CD4-positive, alpha-beta T cell treated with Interleukin-1 beta for 1 hour (primary cell): ENCODE data around the gene CHST3.

ENCODE experiments used
- DNase-seq, 2 donors: peaks; one replicate each; pipeline ENCODE4 v3.0.0-alpha.2; 2020 to 2022

CHST3 gene

DNA sequence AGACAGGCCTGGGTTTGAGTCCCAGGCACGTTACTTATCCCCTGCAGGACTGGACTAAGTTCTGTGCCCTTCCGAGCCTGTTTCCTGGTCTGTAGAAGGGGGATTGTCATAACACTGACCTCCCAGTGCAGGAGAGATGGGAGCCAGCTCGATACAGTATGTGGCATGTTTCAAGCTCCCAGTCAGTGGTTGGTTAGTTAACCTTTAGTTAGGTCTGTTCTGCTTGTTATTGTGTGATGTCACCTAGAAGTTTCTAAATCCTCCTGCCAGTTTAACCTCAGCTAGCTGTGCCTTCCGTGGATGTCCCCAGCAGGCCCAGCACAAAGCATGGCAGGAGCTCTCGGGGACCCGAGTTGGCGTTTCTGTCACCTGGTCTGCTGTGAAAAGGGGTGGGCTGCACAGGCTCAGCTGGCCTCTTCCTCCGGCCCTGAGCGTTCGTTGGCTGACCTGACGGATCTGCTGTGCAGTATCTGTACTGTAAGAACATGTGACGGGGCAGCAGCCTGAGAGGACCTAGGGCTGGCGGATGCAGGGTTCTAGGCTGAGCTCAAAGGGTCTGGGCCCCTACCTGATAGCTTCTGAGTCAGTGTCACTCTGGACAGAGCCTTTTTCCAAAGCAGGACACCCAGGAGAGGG is 71.2 kb downstream of the CHST3 start:
- DNase-seq: no peak

DNA sequence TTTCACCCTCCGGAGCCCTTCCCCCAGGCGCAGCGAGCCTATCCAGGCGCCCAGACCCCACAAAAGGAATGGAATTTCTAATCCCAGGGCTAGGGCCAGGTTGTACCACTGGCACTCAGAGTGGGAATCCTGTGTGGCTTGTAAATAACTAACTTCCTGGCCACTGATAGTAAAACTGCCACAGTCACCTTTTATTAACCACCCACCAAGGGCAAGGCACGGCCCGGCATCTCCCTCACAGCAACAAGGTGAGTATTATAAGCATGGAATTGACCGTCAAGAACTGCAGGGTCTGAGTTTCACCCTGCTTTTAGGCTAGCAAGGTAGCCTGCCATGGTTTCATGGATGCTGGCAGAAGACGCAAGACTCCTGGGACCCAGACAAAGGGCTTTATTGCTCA is 73.1 kb downstream of the CHST3 start:
- DNase-seq: no peak

DNA sequence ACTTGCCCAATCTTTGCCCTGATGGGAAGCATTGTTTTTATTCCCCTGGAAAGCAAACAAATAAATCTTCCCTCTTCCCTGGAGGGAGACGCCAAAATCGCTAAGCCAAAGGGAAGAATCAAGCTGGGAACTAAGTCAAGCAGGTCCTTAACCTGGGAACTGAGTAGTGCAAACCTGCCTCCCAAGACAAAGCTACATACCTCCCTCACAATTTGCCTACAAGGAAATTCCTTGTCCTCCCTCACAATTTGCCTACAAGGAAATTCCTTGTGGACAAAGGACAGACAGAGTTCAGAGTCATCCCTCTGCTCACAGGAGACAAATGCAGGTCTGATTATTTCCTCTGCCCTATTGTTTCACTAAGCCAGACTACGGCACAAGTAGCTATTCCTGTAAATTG is 73.6 kb downstream of the CHST3 start:
- DNase-seq: no peak

DNA sequence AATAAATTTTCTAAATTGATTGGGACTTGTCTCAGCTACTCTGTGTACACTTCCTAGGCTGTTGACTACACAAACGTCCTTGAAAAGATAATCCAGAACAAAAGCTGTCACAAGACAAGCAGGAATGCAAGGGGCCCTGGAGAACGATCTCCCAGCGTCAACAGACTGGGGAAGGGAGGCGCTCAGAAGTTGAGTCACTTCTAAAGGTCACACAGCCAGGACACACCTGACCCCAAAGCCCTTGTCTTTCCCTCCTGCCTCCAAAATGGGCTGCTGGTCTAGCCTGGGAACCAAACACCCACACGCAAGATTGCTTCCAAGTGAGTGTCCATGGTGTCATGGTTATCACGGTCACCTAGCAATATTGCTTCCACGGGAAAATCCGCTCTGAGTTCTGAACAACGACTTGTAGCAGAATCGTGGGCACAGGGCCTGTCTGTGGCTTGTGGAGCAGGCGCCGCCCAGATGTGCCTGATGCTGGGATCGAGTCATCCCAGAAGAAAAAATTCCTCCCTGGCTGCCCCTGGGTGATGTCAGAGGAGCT is 74.3 kb downstream of the CHST3 start:
- no peak for DNase-seq

DNA sequence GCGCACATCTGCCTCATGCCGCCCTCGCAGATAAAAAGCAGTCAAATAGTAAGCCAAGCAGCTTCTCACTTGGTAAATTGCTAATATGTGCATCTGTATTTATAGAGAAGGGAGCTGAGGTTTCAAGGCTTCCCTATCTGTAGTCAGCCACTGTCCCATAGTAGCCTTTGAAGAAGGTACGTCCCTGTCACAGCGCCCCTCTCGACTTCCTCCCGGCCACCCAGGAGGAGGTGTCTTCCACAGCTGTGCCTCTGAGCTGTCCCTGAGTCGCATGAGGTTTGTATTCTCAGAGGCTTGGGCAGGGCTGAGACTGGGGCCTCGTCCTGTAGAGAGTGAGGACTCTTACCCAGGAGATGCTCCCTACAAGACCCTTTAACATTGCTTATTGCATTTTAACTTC is 75.2 kb downstream of the CHST3 start:
- no peak for DNase-seq

DNA sequence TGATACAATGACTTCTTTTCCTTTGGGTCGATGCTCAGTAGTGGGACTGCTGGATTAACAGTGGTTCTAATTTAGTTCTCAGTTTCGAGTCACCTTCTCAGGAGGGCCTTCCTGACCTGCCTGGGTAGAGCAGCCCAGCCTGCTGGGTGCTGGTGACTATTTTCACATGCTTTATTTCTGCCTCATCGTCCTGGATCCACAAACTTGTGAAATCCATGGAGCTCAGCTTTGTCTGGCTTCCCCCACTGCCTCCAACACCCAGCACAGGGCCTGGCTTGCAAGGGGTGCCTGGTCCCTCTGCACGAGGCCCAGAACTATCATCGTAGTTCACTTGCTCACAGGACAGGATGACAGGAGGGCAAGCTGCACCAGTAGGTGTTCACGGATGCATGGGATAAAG is 77.3 kb downstream of the CHST3 start:
- no peak for DNase-seq

DNA sequence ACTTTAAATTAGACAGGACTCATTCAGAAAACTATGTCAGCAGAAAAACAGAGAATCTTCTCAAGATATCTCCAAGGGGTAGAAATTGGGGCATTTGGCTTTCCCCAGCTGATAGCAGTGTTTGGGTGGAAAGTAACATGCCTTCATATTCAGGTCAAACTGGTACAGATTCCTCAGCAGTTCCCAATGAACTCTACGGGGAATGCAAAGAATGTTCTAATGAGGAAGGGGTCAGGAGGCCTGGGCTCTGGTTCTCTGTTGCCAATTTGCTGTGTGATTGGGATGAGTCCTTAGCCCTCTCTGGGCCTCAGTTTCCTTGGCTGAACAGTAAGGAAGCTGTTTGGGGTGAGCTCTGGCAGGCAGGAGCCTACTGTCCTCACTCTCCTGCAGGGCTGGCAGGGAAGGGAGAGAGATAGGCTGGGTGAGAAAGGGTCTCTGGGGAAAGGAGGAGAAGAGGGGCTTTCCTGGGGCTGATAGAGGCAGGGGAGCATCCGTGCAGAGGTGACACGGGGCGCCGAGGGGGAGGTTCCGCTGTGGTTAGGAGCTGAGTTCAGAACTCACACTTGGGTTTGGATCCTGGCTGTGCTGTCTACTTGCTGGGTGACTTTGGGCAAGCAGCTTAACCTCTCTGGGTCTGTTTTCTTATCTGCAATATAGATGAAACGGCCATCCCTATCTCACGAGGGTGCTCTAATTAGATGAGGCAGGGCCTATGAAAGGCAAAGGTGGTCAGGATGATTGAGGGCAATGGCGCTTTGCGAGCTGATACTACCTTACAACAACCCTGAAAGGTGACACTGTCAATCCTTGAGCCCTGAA is 79.0 kb downstream of the CHST3 start:
- DNase-seq: no peak

DNA sequence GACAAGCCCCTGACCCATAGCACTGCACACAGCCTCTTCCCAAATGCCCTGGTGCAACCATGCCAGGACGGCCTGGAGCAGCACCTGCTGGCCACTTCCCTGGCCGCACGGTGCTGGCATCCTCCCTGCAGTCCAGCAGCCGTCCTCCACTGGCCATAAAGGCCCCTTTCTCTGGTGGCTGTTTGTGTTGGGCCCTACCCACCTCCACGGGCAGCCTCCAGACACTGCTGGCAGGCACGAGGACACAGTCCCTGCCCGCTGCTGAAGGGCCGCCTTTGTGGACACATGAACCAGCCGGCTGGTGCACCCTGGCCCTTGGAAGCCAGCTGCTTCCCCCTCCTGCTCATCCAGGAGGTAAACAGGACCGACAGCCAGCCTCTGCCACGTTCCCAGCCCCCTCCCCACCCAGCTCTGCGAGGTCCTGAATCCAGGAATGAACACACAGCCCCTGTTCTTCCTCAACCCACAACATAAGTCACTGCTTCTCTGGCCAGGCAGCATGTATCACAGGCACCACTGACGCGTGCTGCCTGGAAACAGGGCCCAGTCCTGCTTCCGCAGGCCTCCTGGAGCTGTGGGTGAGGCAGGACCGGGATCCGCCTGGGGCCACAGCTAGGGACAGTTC is 80.3 kb downstream of the CHST3 start:
- DNase-seq: no peak

DNA sequence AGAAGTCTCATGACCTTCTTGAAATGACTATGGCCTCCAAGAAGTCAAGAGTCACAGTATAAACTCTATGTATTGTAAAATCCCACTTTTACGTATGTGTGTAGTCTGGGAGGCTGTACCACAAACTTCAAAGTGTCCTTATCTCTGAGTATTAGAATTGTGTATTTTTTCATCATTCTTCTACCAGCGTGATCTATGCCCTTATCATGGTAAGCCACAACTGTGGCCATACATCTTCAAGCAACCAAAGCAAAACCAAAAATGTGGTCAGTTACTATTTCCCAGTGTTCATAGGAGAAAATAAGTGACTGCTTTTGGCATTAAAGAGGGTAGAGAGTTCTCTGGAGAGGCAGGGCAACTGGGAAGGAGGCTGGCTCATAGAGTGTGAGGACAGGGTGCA is 81.4 kb downstream of the CHST3 start:
- DNase-seq: no peak

DNA sequence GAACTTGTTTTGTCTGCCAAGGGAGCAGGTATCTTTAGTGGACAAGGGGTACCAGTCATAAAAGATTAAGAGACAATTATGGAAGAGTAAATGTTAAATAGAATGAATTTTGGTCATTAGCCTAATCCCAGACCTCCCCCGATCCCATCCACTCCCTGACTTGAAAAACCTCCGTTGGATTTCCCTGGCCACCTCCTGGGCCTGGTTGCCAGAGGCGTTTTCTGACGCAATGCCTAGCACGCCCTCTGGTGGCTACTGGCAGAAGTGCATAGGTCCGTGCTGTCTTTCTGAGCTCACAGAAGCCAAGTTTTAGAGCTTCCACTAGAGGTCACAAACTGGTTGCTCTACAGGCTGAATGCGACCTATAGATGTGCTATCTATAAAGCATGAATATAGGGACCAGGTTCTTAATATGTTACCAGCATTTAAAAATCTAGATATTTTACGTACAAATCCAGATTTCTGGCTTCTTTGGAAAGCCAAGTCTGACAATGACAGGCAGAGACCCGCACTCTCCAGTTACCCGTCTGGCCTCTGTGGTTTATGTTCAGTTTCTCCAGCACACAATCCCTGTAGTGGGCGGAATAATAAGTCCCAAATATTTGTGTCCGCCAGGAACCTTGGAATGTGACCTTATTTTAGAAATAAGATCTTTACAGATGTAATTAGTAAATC is 84.4 kb downstream of the CHST3 start:
- peak; percentile 86 to 89 for DNase-seq

DNA sequence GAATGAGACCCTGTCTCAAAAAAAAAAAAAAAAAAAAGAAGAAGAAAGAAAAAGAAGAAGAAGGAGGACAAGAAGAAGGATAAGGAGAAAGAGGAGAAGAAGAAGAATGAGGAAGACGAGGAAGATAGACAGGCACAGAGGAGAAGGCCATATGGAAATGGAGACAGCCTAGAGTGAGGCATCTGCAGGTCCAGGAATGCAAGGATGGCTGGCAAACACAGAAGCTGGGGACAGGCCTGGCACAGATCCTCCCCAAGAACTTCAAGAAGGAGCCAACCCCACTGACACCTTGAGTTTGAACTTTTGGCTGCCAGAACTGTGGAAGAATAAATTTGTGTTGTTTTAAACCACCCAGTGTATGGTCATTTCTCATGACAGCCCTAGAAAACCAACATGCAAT is 85.3 kb downstream of the CHST3 start:
- no peak for DNase-seq

DNA sequence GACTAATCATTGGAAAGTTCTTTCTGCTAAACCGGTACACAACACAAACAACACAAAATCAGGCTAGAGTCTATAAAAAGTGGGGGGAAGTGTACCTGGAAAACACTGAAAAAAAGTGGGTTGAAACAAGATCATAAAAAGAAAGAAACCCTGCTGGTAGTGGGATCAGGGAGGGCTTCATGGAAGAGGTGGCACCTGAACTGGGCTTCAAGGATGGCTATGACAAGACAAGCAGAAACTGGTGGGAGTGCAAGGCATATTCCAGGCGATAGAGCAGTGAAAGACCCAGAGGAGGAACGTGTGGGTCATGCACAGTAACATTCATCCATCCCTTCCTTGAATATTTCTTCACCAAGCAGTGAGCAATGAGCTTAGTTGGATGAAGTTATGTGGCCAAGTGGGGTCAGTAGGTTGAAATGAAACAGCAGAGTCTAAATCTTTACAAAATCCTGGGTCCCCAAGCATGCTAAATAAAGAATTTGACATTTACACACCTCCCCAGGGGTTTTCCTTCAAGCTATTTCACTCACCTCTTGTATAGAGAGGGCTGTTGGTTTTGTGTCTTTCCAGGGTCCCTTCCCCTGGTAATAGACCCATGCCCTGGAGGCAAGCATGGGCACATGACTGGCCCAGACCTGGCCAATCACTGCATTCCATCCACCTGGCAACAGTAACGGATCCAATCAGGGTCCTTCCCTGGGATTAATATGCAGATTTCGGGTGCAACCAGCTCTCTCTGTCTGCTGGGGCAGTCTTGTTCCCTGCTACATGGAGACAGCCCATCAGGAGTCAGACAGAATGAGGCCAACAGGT is 86.0 kb downstream of the CHST3 start:
- no peak for DNase-seq

DNA sequence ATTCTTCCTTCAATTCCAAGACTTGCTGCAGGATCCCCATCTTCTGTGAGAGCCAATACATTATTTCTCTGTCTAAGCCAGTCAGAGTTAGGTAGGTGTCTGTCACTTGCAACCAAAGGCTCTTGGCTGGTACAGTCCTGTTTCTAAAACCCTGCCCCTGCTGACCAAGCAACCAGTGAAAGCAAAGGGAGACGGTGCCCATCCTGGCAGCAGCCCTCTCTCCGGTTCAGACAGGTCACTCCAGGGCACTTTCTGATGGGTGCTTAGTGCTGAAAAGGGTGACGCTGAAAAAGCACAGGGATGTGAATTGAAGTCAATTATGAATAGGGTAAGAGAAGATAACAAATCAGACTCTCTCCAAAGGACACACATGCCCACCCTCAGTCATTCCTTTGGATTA is 86.7 kb downstream of the CHST3 start:
- DNase-seq: no peak

DNA sequence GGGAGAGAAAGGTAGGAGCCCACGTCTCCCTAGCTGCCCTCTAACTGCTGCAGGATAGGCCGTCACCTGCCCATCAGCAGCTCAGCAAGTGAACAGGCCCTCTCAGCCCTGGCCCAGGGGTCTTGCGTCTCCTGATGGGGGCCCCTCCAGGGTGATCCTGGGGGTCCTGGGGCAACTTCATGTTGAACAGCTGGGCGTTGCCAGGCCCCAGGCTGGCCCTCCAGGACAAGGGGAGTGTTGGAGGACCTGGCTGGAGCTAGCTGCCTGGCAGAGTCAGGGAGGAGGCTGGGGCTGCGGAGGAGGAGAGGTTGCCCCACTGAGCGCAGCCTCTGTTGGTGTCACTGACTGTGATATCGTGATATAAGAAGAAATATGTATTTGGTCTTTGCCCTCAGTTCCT is 89.5 kb downstream of the CHST3 start:
- no peak for DNase-seq

DNA sequence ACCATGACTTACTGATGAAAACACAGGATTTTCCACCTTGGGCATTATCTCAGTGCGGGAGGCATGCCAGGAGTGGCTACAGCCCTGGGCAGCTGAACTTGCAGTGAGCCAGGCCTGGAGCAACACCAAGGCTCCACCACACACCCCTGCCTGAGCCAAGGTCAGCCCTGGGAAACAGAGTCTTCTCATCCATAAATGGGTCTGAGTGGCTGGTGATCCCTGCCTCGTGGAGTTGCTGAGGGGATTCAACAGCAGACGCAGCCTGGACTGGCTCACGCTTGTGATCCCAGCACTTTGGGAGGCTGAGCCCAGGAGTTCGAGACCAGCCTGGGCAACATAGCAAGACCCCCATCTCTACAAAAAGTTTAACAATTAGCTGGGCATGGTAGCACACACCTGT is 91.9 kb downstream of the CHST3 start:
- DNase-seq: no peak

DNA sequence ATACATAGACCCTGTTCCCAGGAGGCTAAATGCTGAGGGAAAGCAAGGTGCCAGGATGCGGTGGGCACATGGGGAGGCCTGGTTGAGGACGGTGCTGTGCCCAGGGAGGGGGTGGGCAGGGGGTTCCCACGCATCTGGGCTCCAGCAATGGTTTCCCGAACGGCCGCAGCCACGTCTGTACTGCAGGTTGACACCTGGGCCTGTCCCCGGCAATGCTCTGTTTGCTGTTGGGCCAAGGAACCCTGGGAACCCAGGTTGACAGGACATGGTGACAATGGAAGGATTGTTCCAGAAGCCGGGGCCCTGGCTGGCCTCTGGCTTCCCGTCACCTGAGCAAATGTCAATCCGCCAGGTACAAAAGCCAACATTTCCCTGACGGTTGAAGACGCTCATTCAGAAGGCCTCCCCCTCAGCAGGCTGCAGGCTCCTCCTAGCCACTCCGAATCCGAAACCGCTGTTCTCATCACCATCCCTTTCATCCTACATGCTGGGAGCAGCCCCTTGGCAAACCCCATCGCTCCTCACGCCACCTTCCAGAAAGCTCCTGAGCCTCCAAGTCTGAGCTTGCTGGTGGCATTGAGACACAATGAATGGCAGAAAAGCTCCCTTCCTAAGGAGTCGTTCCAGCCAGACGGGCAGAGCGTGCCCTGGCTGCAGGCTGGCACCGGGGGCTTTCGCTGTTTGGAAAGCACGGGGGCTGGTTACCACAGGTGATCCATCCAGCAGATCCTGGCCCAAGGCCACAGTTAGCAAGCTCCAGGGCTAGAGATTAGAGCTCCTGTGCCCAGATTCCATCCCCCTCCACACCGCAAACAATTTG is 92.9 kb downstream of the CHST3 start:
- DNase-seq: no peak

DNA sequence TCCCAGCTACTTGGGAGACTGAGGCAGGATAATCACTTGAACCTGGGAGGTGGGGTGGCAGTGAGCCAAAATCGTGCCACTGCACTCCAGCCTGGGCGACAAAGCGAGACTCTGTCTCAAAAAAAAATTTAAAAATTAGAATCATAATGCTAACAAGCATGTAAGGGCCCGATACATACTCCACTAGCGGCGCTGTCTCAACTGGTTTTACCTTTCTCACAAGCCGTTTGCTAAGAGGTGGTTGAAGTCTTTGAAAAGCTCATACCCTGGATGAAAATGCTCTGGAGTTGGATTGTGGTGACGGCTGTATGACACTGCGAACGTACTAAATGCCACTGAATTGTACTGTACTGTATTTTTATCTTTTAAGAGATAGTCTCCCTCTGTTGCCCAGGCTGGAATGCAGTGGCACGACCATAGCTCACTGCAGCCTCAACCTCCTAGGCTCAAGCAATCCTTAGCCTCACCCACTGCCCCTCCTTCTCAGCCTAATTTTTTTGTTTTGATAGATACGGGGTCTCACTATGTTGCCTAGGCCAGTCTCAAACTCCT is 94.2 kb downstream of the CHST3 start:
- no peak for DNase-seq

DNA sequence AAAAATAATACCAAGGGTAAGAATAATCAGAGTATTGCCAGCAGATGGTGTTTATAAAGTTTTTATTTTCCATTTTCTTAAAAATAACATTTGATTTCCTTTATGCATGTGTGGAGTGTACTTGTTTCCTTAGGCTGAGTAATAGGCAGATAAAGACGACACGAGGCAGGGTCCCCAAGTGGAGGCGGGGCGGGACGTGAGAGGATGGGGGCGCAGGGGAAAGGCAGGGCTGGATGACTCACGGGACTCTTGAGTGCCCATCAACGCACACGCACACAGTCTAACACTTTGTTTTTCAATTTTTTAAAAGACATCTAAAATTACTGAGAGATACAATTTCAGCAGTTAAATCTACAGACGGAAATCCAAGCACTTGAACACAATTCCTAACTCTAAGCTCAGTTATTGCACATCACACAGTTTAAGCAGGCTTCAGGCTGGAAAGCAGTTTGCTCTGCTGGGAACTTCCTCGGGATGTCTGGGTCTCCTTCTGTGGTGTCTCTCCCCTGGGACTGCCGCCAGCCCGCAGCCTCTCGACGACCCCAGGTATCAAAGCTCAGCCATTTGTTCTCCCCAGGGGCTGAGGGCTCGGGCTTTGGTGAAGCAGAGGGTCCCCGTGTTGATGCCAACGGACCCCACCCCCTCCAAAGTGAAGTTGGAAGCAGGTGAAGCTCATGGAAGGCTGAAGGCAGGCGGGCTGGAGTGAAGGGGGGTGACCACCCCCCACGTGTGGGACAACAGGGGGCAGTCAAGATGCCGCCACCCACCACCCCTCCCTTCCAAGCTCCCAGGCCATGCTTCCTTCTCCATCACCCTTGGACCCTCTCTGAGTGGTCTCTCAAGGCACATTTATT is 95.0 kb downstream of the CHST3 start:
- no peak for DNase-seq

DNA sequence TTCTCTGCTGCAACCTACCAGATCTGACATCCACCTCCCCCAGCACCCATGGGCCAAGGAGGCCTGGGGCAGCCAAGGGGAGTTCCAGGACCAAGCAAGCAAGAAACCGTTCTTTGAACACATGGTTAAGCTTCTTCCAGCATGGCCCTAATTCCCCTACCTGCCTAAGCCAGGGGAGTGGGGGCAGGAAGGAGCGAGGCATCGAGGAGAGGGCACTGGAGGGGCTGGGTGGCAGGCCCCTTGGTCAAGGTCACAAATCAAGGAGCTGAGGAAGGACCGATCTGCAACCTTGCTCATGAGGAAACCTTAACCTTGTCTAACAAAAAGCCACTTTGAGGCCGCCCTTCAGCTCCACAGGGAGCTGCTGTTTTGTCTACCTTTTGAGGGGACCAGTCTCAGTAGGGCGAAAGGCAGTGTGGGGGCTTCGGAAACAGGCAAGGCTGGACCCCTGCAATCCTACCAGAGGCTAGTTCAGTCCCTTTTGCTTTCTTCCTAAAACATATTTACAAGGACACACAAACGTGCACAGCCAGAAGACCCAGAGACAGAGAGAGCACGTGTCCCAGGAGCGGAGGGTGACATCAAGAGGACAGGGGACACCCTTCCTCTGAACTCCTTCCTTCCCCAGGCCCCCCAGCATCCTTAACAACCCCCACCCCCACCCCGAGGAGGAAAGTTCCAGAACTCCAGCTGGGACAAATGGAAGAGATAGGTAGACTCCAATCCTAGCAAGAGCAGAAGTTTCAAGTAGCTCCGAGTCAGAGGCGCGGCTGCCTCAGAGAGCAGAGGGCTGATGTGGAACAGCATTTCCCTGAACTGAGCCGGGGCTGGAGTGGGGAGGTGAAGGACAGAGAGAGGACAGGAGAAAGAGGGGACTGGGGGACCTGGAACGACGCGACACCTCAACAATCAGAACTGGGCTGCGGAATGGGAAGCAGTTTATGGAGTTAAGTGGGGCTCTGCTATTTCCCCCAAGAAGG is 95.9 kb downstream of the CHST3 start:
- DNase-seq: no peak
